ENCODE results near the gene CCR6.

Gene CCR6

GRCh38 chr6:167095888-167096287 lies 27.0 kb upstream of the CCR6 start:
- no peak overlapping the region for H3K4me3 ChIP-seq (replicated peaks; ENCODE audit: insufficient read depth, low read length)
- no peak for TF ChIP-seq SPI1 (IDR thresholded peaks at IDR 0.05; ENCODE audit: borderline replicate concordance, low read depth)
- TF ChIP-seq GABPA (IDR thresholded peaks at IDR 0.05; ENCODE audit: low read depth), result no peak
- no peak for TF ChIP-seq CTCF (IDR thresholded peaks at IDR 0.05; ENCODE audit: insufficient read depth, low read length)

GRCh38 chr6:167096991-167097390 lies 25.9 kb upstream of the CCR6 start:
- H3K27ac ChIP-seq (replicated peaks), result no peak overlapping the region
- H3K4me3 ChIP-seq (replicated peaks; ENCODE audit: insufficient read depth, low read length), result no peak overlapping the region

More at GRCh38 chr6:167095888-167096287, 27.0 kb upstream of the CCR6 start:
- no peak overlapping the region for H3K27ac ChIP-seq (replicated peaks)
- DNase-seq (ENCODE audit: low read depth in 1 of 2, low spot score in 1 of 2), result no peak
- H3K27me3 ChIP-seq (ENCODE audit: insufficient read depth, poor library complexity, severe bottlenecking), result no peaks in the 10 kb centered on the region

GRCh38 chr6:167097770-167098169 lies 25.1 kb upstream of the CCR6 start:
- DNase-seq (ENCODE audit: low read depth in 1 of 2, low spot score in 1 of 2), result no peak
- Histone ChIP-seq H3K27ac (replicated peaks) (no peak overlapping the region), H3K27me3 (ENCODE audit: insufficient read depth, poor library complexity, severe bottlenecking) (no peaks in the 10 kb centered on the region), H3K4me3 (replicated peaks; ENCODE audit: insufficient read depth, low read length) (no peak overlapping the region)
- TF ChIP-seq GABPA (IDR thresholded peaks at IDR 0.05; ENCODE audit: low read depth) (no peak), POLR2AphosphoS5 (IDR thresholded peaks at IDR 0.05; ENCODE audit: low read depth) (no peak), REST (IDR thresholded peaks at IDR 0.05; ENCODE audit: insufficient replicate concordance, low read depth) (no peak), SPI1 (IDR thresholded peaks at IDR 0.05; ENCODE audit: borderline replicate concordance, low read depth) (no peak), CTCF (IDR thresholded peaks at IDR 0.05; ENCODE audit: insufficient read depth, low read length) (no peak)

More at GRCh38 chr6:167096991-167097390, 25.9 kb upstream of the CCR6 start:
- DNase-seq (ENCODE audit: low read depth in 1 of 2, low spot score in 1 of 2), result no peak
- TF ChIP-seq POLR2AphosphoS5 (IDR thresholded peaks at IDR 0.05; ENCODE audit: low read depth) (no peak), GABPA (IDR thresholded peaks at IDR 0.05; ENCODE audit: low read depth) (no peak), REST (IDR thresholded peaks at IDR 0.05; ENCODE audit: insufficient replicate concordance, low read depth) (no peak), CTCF (IDR thresholded peaks at IDR 0.05; ENCODE audit: insufficient read depth, low read length) (no peak), SPI1 (IDR thresholded peaks at IDR 0.05; ENCODE audit: borderline replicate concordance, low read depth) (no peak)
- no peaks in the 10 kb centered on the region for H3K27me3 ChIP-seq (ENCODE audit: insufficient read depth, poor library complexity, severe bottlenecking)

- H3K27ac ChIP-seq (replicated peaks), result no peak overlapping the region
- no peak overlapping the region for H3K4me3 ChIP-seq (replicated peaks; ENCODE audit: insufficient read depth, low read length)
- TF ChIP-seq CTCF (IDR thresholded peaks at IDR 0.05; ENCODE audit: insufficient read depth, low read length) (no peak), REST (IDR thresholded peaks at IDR 0.05; ENCODE audit: insufficient replicate concordance, low read depth) (no peak), POLR2AphosphoS5 (IDR thresholded peaks at IDR 0.05; ENCODE audit: low read depth) (no peak), GABPA (IDR thresholded peaks at IDR 0.05; ENCODE audit: low read depth) (no peak), SPI1 (IDR thresholded peaks at IDR 0.05; ENCODE audit: borderline replicate concordance, low read depth) (no peak)
- DNase-seq (ENCODE audit: low read depth in 1 of 2, low spot score in 1 of 2), result no peak
- no peaks in the 10 kb centered on the region for H3K27me3 ChIP-seq (ENCODE audit: insufficient read depth, poor library complexity, severe bottlenecking)
These were observed 24.1 kb upstream of the CCR6 start for GRCh38 chr6:167098825-167099225.
